Psoas muscle (tissue), 8 donors: ENCODE data around the gene FREM1. TPM values are rescaled to one million over a fixed set of nuclear protein-coding genes. Genes with fewer than 3 reads are reported as not detected.

Experiments used
- ATAC-seq, 4 donors: fragments of 200-7000 bp; cut with Tn5 transposase; one replicate each; pipeline ENCODE4 v1.9.1; 2020; ENCODE audit warnings: moderate library complexity in 3 of 4, mild to moderate bottlenecking in 2 of 4
- DNase-seq, 2 donors: peaks; one replicate each; pipeline ENCODE4 v3.0.0-alpha.2; 2020
- H3K27ac ChIP-seq: fragments of 200-600 bp; one replicate; pipeline ENCODE4 v1.8.0; 2022
- H3K27me3 ChIP-seq, 3 donors: fragments of 200-600 bp in 1 of 3; one replicate each; pipeline versions ENCODE4 v1.6.1 to v1.8.0; 2013 to 2022; ENCODE audit warnings: low read length in 2 of 3, mild to moderate bottlenecking in 2 of 3, moderate library complexity in 1 of 3; ENCODE audit not compliant: insufficient read depth in 3 of 3
- H3K36me3 ChIP-seq, 2 donors: fragments of 200-600 bp in 1 of 2; one replicate each; pipeline versions ENCODE4 v1.6.1 to v1.8.0; 2013 to 2022; ENCODE audit warnings: low read depth in 1 of 2, mild to moderate bottlenecking in 1 of 2, moderate library complexity in 1 of 2; ENCODE audit not compliant: insufficient read depth in 1 of 2
- H3K4me1 ChIP-seq: fragments of 200-600 bp; one replicate; pipeline ENCODE4 v1.8.0; 2022
- H3K4me3 ChIP-seq: fragments of 200-600 bp; one replicate; pipeline ENCODE4 v1.8.0; 2022; ENCODE audit warnings: mild to moderate bottlenecking
- H3K9me3 ChIP-seq: fragments of 200-600 bp; one replicate; pipeline ENCODE4 v1.8.0; 2022
- WGBS, 3 donors: extraction: QIAGEN DNeasy Blood & Tissue Kit; methylation state at CpG; one replicate each; pipeline versions ENCODE4 v1.1.6 to v1.1.7; 2013; 5-methylcytosine and 5-hydroxymethylcytosine counted together
- intact Hi-C, 2 donors: fragments of 100-400 bp; cut with DNase I; formaldehyde crosslinking; loops; one replicate each; pipeline versions ENCODE4 v1.11.0 to v1.14.2; 2022
- polyA plus RNA-seq, 3 donors: library from polyadenylated mRNA; stranded (reverse); fragments of 200-250 nt; gene quantifications; one replicate each; pipeline ENCODE4 v1.2.3, GENCODE V29; 2013
- total RNA-seq, 4 donors: library from RNA; stranded (reverse); fragmentation: NEBNext Ultra II Directional in 2 of 4; extraction: Animal tissue kit (Norgen Biotek cat#: 25700) in 2 of 4; gene quantifications; one replicate each; pipeline versions ENCODE4 v1.2.1 to v1.2.4, GENCODE V29; 2021 to 2023
- TF ChIP-seq, protein P1 (sequence below): fragments of 200-600 bp; IDR thresholded peaks from one replicate; pipeline ENCODE4 v1.8.0; 2022; ENCODE audit warnings: antibody characterized with exemption
- donor health status: healthy with polysubstance abuse.
- donor health status: DM: no; HTN: no; CAD: no; lungs with moderate emphysema.
- donor health status: Bipolar disorder and iron deficiency.
- donor health status: healthy.
- donor health status: DM: yes; HTN: yes; CAD: no.
- donor health status: DM: no; HTN: no; CAD: no.
- donor health status: DM: no; HTN: no; CAD: no.
- donor health status: DM: yes; HTN: yes; CAD: no.

Gene FREM1
- total and polyA plus RNA-seq, 7 donors: 0.20 to 3.7 (median 0.79) TPM

DNA sequence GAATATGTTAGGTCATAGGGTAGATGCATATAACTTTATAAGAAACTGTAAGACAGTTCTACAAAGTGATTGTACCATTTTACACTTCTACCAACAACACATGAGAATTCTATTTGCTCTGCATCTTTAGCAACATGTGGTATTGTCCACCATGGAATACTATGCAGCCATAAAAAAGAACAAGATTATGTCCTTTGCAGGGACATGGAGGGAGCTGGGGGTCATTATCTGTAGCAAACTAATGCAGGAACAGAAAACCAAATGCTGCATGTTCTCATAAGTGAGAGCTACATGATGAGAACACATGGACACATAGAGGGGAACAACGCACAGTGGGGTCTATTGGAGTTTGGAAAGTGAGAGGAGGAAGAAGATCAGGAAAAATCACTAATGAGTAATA is 165.5 kb downstream of the FREM1 start:
- Histone ChIP-seq H3K9me3 (no peaks in the 10 kb centered on the region), H3K4me3 (no peak overlapping the region), H3K27me3 (no peaks in the 10 kb centered on the region), H3K27ac (no peak overlapping the region), H3K4me1 (no peaks in the 10 kb centered on the region), H3K36me3 (no peaks in the 10 kb centered on the region)
- intact Hi-C loops: no loop called here
- ATAC-seq: no peak
- 96 to 100% (median 100%) methylated on average over 1 of the region's 1 CpG for WGBS, 3 donors
- no peak for DNase-seq
- TF ChIP-seq, protein P1, sequence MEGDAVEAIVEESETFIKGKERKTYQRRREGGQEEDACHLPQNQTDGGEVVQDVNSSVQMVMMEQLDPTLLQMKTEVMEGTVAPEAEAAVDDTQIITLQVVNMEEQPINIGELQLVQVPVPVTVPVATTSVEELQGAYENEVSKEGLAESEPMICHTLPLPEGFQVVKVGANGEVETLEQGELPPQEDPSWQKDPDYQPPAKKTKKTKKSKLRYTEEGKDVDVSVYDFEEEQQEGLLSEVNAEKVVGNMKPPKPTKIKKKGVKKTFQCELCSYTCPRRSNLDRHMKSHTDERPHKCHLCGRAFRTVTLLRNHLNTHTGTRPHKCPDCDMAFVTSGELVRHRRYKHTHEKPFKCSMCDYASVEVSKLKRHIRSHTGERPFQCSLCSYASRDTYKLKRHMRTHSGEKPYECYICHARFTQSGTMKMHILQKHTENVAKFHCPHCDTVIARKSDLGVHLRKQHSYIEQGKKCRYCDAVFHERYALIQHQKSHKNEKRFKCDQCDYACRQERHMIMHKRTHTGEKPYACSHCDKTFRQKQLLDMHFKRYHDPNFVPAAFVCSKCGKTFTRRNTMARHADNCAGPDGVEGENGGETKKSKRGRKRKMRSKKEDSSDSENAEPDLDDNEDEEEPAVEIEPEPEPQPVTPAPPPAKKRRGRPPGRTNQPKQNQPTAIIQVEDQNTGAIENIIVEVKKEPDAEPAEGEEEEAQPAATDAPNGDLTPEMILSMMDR: no peak

DNA sequence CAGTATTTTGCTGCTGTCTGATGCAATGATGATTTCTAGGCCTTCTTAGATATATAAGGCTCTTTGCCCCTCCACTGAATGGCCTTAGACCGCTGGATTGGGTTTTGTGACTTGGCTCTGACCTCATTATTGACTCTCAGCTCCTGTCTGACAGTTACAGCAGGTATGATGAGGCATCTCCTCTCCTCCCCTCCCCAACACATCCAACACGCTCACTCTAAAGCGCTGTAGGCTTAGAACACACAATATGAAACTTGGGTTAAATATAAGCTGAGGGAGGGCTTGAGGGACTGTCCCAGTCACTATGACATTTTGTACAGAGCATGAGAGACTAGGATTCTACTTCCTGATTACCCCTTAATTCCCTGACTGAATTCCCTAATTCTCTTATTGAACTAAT is 168.9 kb downstream of the FREM1 start:
- Histone ChIP-seq H3K27me3 (no peaks in the 10 kb centered on the region), H3K4me1 (no peaks in the 10 kb centered on the region), H3K9me3 (no peaks in the 10 kb centered on the region), H3K36me3 (no peaks in the 10 kb centered on the region), H3K27ac (no peak overlapping the region), H3K4me3 (no peak overlapping the region)
- WGBS, 3 donors: 91 to 94% (median 91%) methylated on average over 3 of the region's 3 CpGs
- no peak for DNase-seq
- intact Hi-C loops: no loop called here
- TF ChIP-seq, protein P1: no peak
- no peak for ATAC-seq

DNA sequence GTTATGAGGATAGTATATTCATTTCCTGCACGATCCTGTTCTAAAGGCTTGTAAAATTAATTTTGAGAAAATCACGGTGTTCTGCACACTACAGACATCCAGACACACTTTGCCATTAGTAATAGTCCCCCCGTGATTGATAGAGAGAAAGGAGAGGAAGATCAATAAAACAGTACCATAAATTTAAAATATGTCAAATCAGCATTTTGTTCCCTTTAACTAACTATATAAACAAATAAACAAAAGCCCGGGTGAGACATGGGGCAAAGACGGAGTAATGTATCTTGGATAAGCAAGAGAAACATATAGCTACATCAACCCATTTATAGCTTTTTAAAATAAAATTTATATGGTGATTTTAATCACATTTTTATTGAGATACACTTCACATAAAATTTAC is 177.1 kb downstream of the FREM1 start:
- 91 to 94% (median 93%) methylated on average over 5 of the region's 5 CpGs for WGBS, 3 donors
- no peak for ATAC-seq
- Histone ChIP-seq H3K27me3 (no peaks in the 10 kb centered on the region), H3K4me1 (no peaks in the 10 kb centered on the region), H3K9me3 (no peaks in the 10 kb centered on the region), H3K4me3 (no peak overlapping the region), H3K27ac (no peak overlapping the region), H3K36me3 (no peaks in the 10 kb centered on the region)
- intact Hi-C loops: no loop called here
- TF ChIP-seq, protein P1: no peak
- no peak for DNase-seq

DNA sequence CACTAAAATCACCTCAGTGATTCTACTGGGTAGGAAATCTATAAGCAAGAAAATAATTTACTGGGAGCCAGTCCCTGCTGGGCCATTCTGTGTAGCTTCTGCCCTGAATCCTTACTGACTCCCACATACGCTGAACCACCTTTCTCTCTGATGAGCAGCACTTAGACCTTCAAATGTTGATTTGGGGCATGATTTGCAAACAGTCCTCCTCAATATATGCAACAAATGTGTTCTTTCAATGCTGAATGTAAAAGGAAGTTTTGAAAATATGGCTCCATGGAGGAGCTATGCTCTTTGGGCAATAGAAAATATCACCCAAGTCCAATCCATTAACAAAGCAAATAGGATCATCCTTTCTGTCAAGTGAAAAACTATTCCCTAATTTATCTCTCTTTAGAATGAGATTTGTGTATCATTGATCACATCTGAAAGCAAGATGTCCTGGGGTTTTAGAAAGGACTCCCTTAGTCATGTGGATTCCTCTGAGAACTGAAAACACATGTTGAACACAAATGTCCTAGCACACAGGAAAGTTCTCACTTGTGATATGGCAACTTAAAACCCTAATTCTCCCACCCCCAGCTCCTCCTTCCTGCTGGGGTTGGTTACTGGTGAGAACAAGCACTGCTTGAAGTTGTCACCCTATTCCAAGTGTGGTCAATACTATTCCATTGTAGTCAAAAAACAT is 178.8 kb downstream of the FREM1 start:
- Histone ChIP-seq H3K27ac (no peak overlapping the region), H3K36me3 (no peaks in the 10 kb centered on the region), H3K4me3 (no peak overlapping the region), H3K4me1 (no peaks in the 10 kb centered on the region), H3K9me3 (no peaks in the 10 kb centered on the region), H3K27me3 (no peaks in the 10 kb centered on the region)
- intact Hi-C loops: no loop called here
- TF ChIP-seq, protein P1: no peak
- no peak for DNase-seq
- no peak for ATAC-seq
- 99 to 100% (median 100%) methylated on average over 1 of the region's 1 CpG for WGBS, 3 donors

DNA sequence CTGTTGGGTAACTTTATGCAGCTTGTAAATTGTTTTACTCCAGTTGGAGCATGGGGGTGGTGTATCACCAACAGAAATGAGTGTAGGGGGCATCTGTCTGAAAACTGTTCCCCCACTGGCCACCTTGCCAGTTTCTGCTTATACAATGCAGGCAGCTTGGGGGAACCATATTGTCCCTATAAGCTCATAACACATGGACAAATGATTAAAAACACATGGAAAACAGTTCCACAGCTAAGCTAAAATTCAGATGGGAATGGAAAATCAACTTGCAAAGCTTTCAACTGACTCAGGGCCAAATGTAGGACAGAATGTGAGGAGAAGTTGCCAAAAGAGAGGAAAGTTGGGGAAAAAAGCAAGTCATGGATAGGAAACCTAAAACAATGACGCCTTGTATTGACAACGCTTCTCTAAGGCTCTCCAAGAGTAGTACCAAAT is 179.7 kb downstream of the FREM1 start:
- no peak for ATAC-seq
- no peak for DNase-seq
- no peaks in the 10 kb centered on the region for H3K9me3 ChIP-seq
- TF ChIP-seq, protein P1: no peak
- no peak overlapping the region for H3K27ac ChIP-seq
- H3K27me3 ChIP-seq: no peaks in the 10 kb centered on the region
- no peak overlapping the region for H3K4me3 ChIP-seq
- H3K36me3 ChIP-seq: no peaks in the 10 kb centered on the region
- WGBS, 3 donors: 41 to 57% (median 48%) methylated on average over 2 of the region's 2 CpGs
- no peaks in the 10 kb centered on the region for H3K4me1 ChIP-seq
- intact Hi-C loops: no loop called here
